Measurements from ENCODE around the gene NOVA2. TPM values are rescaled to one million over a fixed set of nuclear protein-coding genes. Genes with fewer than 3 reads are reported as not detected.

The NOVA2 gene
- total RNA-seq, 1 experiment from 2014 or later, result 2.5 TPM

DNA sequence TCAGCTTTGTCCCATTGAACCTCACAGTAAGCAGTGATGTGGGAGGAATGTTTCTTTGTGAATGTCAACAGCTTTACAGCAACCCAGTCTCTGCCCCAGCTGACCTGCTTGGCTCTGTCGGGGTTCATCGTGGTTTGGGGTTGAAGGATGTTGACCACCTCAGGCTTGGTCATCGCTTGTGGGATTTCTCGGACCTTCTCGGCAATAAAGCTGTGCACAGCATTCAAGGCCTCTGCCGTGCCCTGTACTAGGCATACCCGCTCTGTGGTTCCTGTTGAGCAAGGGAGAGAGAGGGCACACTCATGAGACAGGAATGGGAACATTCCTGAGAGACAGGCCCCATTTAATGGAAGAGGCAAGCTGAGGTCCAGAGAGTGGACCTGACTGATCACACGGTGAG is 20.0 kb downstream of the NOVA2 start:
- POLR2A ChIA-PET, result no interaction called here
- TF ChIP-seq JUND (IDR thresholded peaks at IDR 0.05) (no peak), ELF1 (IDR thresholded peaks at IDR 0.05; ENCODE audit: borderline replicate concordance, low read depth) (no peak), SRF (IDR thresholded peaks at IDR 0.05; ENCODE audit: low read depth) (no peak), POLR2A (IDR thresholded peaks at IDR 0.05; ENCODE audit: borderline replicate concordance, extremely low read depth, insufficient read depth, insufficient read length) (no peak), EGR1 (IDR thresholded peaks at IDR 0.05; ENCODE audit: low read depth) (no peak), CBX3 (IDR thresholded peaks at IDR 0.05; ENCODE audit: low read depth) (no peak), YY1 (IDR thresholded peaks at IDR 0.05; ENCODE audit: extremely low read depth, insufficient replicate concordance, low read depth, low read length) (no peak), FOSL1 (IDR thresholded peaks at IDR 0.05; ENCODE audit: low read depth) (no peak), ZFX (IDR thresholded peaks at IDR 0.05) (no peak), SIN3A (IDR thresholded peaks at IDR 0.05; ENCODE audit: low read depth) (no peak), EZH2phosphoT487 (IDR thresholded peaks at IDR 0.05; ENCODE audit: borderline replicate concordance) (no peak), RAD21 (IDR thresholded peaks at IDR 0.05; ENCODE audit: low read depth) (no peak)
- TF ChIP-seq, protein P1, sequence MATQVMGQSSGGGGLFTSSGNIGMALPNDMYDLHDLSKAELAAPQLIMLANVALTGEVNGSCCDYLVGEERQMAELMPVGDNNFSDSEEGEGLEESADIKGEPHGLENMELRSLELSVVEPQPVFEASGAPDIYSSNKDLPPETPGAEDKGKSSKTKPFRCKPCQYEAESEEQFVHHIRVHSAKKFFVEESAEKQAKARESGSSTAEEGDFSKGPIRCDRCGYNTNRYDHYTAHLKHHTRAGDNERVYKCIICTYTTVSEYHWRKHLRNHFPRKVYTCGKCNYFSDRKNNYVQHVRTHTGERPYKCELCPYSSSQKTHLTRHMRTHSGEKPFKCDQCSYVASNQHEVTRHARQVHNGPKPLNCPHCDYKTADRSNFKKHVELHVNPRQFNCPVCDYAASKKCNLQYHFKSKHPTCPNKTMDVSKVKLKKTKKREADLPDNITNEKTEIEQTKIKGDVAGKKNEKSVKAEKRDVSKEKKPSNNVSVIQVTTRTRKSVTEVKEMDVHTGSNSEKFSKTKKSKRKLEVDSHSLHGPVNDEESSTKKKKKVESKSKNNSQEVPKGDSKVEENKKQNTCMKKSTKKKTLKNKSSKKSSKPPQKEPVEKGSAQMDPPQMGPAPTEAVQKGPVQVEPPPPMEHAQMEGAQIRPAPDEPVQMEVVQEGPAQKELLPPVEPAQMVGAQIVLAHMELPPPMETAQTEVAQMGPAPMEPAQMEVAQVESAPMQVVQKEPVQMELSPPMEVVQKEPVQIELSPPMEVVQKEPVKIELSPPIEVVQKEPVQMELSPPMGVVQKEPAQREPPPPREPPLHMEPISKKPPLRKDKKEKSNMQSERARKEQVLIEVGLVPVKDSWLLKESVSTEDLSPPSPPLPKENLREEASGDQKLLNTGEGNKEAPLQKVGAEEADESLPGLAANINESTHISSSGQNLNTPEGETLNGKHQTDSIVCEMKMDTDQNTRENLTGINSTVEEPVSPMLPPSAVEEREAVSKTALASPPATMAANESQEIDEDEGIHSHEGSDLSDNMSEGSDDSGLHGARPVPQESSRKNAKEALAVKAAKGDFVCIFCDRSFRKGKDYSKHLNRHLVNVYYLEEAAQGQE (IDR thresholded peaks at IDR 0.05; ENCODE audit: low read depth), result no peak
- H3K9me2 ChIP-seq (ENCODE audit: insufficient read depth), result no peaks in the 10 kb centered on the region
- H3K27me3 ChIP-seq (ENCODE audit: insufficient read depth, low read length), result no peaks in the 10 kb centered on the region
- DNase-seq (ENCODE audit: low read depth, low spot score) (no peak), ATAC-seq (no peak)
- RAD21 ChIA-PET (ENCODE audit: low non-redundant PET in 1 of 2, low total read pairs in 2 of 2, uncharacterized antibody in 2 of 2, unreplicated experiment in 2 of 2), result interaction anchor here in 1 of 2 experiments (0.6 kb wide), 1 partner anchor 90 kb away, joined by 6 read pairs; the partner anchor contains the start of gene FOXA3
- no peak overlapping the region for H3K9ac ChIP-seq (ENCODE audit: low read length)
- no peak overlapping the region for H3K4me2 ChIP-seq (ENCODE audit: low read length)
- H3K36me3 ChIP-seq (ENCODE audit: control insufficient read depth in 1 of 2, insufficient read depth in 2 of 2, low read length in 2 of 2), result no peaks in the 10 kb centered on the region
- intact Hi-C loops (cut with micrococcal nuclease), result no loop called here
- H4K20me1 ChIP-seq (ENCODE audit: insufficient read depth), result no peaks in the 10 kb centered on the region
- CTCF ChIA-PET, result no interaction called here
- H3K4me1 ChIP-seq (ENCODE audit: control insufficient read depth in 1 of 2, insufficient read depth in 2 of 2, low read length in 2 of 2), result peaks cover 10 to 29% of the 10 kb centered on the region in 2 experiments; a peak in 3 of 4 replicates
- H2AFZ ChIP-seq (ENCODE audit: low read depth, low read length, poor library complexity, severe bottlenecking), result no peak overlapping the region
- H3K79me2 ChIP-seq (ENCODE audit: insufficient read depth, low read length), result no peaks in the 10 kb centered on the region
- no peak overlapping the region for H3K4me3 ChIP-seq (replicated peaks in 1 of 2; ENCODE audit: low read depth in 1 of 2, low read length in 2 of 2)
- no TSS peak for BruUV-seq (replicated peaks)
- no peak overlapping the region for H3K27ac ChIP-seq (ENCODE audit: low read depth, low read length)
- H3K9me3 ChIP-seq (ENCODE audit: control insufficient read depth in 1 of 2, insufficient read depth in 1 of 2, low read depth in 1 of 2, low read length in 2 of 2), result no peaks in the 10 kb centered on the region
